PC-9 (cell line): Measurements from ENCODE around the gene GOLGA6L9.
"Not testable (repeated sequence)": the region's sequence is repeated elsewhere in the genome, so short reads cannot be mapped to it uniquely, and the experiment has no call there.

ENCODE experiments used
- EZH2 ChIP-seq: fragments of 200-600 bp; sonication (generic); IDR thresholded peaks from 2 replicates; pipeline ENCODE4 v1.8.0; 2017; ENCODE audit warnings: antibody characterized with exemption, low read depth
- TF ChIP-seq, protein P1 (sequence below): fragments of 200-600 bp; sonication (generic); conservative IDR thresholded peaks from 2 replicates; pipeline ENCODE4 v1.6.1; 2017; ENCODE audit warnings: mixed run types, antibody characterized with exemption, mild to moderate bottlenecking, moderate library complexity

DNA sequence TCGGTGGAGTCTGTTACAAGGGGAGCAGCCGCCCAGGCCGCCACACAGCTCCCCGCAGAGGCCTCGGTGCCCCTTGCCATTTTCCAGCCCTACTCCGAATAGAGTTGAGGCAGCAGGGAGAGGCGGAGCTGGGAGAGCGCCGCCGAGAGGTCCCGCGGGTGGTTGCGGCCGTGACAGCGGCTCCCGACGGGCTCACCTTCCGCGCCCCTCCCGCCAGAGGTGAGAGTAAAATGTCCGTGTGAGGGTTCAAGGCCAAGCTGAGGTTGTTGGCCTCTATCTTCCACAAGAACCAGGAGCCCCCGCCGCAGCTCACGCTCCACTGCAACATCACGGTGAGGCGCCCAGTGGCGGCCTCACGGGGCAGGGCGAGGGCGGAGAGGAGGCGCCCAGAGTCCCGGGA lies 15.8 kb downstream of the GOLGA6L9 start:
- TF ChIP-seq, protein P1, sequence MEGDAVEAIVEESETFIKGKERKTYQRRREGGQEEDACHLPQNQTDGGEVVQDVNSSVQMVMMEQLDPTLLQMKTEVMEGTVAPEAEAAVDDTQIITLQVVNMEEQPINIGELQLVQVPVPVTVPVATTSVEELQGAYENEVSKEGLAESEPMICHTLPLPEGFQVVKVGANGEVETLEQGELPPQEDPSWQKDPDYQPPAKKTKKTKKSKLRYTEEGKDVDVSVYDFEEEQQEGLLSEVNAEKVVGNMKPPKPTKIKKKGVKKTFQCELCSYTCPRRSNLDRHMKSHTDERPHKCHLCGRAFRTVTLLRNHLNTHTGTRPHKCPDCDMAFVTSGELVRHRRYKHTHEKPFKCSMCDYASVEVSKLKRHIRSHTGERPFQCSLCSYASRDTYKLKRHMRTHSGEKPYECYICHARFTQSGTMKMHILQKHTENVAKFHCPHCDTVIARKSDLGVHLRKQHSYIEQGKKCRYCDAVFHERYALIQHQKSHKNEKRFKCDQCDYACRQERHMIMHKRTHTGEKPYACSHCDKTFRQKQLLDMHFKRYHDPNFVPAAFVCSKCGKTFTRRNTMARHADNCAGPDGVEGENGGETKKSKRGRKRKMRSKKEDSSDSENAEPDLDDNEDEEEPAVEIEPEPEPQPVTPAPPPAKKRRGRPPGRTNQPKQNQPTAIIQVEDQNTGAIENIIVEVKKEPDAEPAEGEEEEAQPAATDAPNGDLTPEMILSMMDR, result not testable (repeated sequence)
- TF ChIP-seq EZH2, result not testable (repeated sequence)
